Measurements from ENCODE around the gene AGBL1.

The AGBL1 gene

DNA sequence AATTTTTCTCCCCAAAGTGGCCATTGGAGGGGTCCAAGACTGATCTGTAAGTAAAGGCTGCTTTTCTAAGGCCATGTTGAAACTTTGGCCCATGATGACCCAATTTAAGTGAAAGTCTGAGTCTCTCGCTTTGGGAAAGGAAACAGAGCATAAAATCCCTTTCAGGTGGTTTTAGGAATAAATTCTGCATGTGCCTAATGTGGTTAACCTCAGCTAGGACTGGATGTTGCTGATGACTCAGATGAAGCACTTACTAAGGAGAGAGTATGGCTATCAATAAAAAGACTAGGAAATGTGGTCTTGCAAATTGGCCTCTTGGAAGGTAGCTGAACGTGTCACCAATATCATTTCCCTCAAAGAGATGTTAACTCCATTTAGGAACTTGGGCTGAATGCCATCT, 458.5 kb downstream of the AGBL1 start:
- DNase-seq = no peak

DNA sequence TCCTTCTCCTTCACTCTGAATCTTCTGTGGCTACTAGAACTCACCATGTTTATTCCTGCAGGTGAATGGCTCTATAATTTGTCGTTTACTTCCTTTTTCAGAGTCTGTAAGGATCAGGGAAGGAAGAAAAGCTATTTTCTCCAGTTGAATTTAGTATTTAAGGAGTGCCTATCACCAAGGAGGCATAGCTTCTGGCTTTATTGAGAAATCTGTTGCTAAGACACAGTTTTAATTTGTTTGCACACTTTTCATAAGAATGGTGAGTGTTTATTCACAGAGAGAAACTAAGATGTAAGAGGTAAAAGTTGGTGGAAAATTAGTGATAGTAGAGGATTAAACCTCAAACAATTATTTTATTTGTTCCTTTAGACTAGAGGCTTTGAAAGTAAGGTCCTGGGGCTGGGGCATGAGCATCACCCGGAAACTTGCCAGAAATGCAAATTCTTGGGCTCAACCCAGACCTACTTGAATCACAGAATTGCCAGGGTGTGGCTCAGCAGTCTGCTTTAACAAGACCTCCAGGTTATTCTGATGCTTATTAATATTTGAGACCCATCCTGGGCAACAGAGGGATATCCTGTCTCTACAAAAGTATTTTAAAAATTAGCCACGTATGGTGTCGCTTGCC, 461.3 kb downstream of the AGBL1 start:
- DNase-seq = no peak

DNA sequence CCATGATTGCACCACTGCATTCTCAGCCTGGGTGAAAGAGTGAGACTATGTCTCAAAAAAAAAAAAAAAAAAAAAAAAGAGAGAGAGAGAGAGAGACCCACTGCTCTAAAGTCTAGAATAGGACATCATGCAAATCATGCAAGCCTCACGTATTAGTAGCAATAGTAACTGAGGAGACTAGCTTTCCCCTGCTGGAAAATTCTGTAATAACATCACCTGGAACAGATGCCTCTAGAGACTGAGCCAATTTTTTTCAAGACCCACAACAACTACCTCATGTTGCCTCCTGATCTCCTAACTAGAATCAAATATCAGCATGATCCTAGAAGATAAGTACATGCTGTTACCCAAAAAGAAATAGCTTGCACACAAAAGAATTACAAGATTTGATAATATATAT, 461.9 kb downstream of the AGBL1 start:
- DNase-seq = no peak

DNA sequence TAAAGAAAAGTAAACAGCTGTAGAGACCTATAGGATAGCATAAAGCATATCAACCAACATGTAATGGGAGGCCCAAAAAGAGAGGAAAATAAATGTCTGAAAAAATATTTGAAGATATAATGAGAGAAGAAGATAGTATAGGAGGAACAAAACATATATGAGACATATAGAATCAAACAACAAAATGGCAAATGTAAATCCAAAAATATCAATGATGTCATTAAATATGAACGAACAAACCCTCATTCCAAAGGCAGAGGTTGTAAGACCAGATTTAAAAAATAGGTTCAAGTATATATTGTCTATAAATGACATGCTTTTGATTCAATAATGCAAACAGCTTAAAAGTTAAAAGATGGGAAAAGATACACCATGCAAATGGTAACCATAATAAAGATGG, 470.4 kb downstream of the AGBL1 start:
- DNase-seq = no peak

DNA sequence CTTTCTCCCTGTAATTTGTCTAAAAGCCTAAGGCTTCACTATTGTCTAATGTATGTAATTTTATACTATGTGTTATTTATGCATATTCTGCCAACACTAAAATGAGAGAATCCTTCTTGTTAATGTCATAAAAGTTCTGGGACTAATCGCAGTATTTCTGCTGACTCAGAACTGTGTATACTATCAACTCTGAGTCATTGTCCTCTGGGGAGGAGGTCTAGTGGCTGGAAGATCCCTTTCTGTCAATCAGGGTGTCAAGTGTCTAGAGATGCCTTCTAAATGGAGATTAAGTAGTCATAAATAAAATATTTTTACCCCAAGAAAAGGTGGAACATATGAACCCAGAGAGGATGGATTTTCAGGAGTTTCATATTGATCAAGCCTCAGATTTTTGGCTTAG, 473.4 kb downstream of the AGBL1 start:
- DNase-seq = no peak

DNA sequence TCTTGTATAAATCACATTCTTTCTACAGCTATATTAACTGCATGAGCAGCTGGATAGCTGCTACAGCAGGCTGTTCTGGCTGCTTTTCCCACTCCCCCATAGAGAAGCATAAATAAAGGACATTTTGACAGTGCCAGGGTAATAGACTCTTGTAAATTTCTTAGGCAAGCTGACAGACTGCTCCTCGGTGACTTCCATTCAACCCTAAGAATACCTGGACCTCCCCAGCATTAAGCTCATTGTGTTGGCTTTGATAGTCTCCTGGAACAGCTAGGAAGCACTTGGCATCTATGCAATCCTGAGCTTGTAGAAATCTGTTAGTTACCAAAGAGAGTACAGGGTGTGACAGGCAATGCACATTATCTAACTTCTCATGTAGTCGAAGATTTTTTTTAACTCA, 475.4 kb downstream of the AGBL1 start:
- no peak for DNase-seq

DNA sequence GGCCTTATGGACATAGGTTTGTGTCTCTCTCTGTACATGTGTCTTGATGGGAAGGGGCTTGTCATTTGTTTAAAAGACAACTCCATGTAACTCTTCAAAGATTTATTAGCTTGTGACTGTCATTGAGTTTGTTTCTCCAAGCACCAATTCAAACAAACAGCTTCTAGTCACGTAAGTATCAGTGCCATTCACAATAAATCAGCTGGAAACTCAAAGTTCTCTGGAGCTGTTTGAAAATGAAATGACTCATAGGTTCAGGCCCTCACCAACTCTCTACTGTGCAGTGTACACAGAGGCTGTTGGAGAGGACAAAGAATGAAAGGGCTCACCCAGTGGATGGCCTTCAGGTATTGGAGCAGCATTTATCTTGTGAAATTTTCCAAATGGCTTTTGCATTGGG, 476.3 kb downstream of the AGBL1 start:
- DNase-seq = no peak

DNA sequence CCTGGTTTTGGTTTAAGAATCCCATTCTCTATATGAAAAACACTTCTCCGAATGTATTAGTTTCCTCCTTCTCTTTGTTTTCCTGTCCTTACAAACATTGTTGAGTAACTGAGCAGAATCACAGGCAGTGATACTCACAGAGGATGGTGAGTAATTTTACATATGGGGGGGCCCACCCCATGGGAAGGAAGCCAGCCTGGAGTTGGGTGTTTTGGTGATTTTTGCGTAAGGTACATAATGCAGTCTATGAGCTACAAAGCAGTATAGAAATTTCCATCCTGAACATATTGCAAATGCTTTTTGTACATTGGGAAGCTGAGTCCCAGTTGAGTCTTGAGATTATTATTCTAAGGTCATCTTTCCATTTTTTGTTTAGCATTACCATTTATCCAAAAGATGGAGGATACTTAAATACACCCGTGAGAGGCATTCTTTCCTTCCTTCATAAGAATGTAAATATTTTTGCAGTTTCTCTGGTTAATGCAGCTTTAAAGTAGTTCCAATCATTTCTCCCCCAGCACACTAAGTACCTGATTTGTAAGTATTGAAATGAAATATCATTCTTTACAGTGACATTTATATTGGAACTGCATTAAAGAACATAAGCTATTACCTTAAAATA, 476.8 kb downstream of the AGBL1 start:
- no peak for DNase-seq

DNA sequence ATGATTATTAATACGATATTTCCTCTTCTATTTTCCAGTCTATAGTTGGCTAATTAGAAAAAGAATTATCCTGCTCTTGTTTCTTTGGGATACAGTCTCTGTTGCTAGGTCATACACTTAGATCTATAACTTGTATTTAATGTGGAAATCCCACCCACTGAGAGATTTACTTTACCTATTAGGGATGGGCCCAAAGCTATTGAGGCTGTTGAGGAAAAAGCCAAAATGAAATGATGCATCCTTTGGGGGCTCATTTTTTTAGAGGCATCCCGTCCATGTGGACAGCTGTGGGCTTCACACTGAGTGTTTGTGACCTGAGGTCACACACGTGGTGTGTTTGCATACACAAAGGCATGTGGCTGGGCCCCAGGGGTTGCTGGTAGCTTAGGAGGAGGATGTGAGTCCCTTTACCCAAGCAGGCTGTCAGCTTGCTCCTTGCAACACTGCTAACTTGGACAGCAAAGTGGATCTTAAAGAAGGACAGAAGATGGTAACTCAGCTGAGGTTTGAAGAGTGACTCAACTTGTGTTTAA, 477.4 kb downstream of the AGBL1 start:
- DNase-seq = no peak

DNA sequence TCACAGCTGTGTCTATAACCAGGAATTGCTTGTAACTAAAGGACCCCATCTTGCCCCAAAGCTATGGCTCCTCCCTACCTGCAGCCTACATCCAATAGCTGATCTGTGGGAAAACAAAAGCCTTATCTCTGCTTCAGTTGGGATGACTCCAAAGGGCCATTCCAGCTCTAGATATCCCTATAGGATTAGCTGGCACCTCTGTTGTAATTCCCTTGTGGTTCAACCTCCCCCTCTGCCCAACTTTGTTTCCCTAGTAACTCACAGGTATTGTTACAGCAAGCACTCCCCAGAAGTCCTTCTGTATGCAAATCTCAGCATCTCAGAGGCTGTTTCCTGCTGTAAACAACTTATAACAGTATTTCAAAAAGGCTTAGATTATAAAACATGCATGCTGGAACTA, 478.6 kb downstream of the AGBL1 start:
- no peak for DNase-seq

DNA sequence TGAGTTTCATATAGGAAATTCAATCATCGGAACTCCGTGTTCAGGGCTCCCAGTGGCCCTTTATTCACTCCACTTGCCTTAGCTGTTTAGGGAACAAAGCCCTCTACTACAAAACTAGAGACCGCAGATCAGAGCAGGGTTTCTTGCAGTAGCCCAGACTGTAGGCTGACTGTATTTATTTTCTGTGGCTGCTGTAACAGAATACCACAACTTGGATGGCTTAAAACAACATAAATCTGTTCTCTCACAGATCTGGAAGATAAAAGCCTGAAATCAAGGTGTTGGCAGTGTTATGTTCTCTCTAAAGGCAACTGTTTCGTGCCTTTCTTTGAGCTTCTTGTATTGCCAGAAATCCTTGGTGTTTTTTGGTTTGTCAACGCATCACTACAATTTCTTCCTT, 479.0 kb downstream of the AGBL1 start:
- DNase-seq = no peak

DNA sequence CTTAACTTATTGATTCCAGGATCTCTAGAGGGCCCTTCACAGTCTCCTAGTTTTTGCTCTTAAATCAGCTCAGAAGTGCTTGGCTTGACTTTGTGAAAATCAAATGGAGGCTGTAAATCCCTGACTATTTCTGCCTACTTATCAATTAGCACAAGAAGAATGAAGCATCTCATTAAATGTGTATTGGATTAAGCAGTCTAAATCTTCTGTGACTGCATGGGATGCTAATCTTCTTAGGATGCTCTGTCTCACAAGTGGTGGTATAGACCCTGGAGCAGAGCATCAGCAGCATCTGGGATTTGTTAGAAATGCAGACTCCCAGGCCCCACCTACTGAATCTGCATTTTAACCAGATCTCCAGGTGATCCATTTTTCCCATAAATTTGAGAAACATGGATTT, 488.7 kb downstream of the AGBL1 start:
- no peak for DNase-seq

DNA sequence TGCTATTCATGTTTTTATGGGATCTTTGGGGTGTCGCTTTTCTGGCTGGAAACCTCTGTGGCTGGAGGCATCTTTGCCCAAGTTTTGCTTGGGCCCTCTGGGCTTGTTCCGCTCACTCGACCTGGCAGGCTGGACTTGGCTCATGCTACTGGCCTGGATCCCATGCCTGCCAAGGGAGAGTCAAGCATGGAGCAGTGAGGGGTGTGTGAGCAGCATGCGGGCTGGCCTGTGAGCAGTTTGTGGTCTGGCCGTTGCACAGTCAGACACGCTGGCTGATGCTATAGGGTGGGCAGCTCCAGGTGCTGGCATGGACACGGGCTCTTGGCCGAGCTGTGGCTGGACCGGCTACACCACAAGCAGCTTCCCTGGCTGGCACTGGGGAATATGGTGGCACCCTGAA, 491.1 kb downstream of the AGBL1 start:
- DNase-seq = no peak

DNA sequence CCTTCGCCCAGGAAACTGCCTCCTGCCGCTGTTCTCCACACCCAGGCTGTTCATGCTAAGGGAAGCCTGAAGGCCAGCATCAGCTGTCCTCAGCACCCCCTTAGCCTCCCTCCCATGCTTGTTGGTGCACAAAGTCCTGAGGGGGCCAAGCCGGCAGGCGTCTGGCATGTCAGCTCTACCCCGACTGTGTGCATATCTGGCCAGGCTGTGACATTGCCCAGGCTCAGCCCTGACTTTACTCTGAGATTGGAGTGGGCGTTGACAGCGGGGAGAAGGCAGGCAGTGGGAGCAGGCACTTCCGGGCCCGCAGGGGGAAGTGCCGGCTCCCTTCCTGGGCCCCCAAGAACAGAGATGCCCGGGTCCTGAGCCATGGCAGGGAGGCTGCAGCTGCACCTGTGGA, 492.2 kb downstream of the AGBL1 start:
- DNase-seq = no peak

DNA sequence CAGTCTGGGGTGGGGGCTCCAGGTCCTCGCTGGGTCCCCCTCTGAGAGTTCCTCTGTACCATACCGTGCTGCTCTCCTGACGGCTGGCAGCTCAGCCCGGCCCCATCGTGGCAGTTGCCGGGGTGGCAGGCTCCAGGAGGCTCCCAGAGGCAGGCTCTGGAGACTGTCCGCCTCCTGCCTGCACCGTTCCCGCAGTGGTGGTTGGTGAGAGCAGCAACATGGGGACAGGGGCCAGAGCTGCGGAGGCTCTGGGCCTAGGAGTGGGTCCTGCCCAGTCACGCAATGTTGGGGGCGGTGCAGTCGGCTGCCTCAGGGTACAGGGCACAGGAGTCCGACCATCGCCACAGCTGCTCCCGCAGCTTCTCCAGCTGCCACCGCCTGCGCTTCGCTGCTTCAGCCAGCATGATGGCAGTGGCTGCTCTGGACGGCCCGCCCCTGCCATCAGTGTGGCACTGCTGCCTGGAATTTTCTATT, 492.7 kb downstream of the AGBL1 start:
- DNase-seq = no peak

DNA sequence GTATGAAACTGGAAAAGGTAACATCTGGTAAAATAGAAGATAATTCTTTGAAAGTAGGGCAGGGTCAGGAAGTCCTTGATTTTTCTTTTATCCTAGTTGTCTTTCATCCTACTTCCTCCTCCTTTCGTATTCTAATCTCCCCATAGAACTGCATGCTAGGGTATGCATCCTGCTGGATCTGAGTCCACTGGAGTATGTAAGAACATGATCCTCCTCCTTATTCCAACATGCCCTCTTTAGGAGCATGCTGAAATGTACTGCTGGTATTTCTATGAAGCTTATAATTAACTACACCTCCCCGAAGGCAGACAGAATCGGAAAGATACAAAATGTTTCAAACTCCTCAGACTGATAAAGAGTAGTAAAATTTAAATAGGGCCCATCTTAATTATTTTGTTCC, 493.8 kb downstream of the AGBL1 start:
- DNase-seq = no peak

DNA sequence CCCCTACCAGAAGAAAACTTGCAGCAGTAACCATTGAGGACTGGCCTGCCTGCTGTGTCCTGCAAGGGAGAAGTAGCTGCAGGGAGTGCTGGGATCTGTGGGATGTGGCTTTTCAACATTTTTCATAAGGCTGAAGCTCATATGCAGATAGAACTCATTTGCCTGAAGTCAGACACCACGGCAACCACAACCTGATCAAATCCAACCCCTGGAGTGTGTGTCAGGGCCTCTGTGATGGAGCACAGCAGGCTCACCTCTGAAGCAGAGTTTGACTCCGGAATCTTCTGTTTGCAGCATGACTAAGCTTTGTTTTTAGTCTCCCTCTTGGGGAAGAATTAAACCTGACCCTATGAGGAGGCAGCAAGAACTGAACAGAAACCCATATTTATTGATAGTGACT, 508.7 kb downstream of the AGBL1 start:
- DNase-seq = no peak

DNA sequence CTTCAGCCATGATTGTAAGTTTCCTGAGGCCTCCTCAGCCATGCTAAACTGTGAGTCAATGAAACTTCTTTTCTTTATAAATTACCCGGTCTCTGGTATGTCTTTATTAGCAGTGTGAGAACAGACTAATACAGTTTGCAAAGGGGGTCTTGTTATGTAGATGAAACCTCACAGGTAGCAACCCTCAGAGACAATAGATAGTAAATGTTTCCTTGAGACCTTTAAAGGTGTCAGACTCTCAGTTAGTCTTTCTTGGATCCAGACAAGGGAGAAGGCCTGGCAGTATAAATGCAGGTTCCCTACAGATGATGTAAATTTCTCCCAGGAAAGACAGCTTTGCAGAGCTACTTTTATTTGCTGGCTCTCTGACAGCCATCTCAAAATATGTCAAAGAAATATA, 510.8 kb downstream of the AGBL1 start:
- DNase-seq = no peak

DNA sequence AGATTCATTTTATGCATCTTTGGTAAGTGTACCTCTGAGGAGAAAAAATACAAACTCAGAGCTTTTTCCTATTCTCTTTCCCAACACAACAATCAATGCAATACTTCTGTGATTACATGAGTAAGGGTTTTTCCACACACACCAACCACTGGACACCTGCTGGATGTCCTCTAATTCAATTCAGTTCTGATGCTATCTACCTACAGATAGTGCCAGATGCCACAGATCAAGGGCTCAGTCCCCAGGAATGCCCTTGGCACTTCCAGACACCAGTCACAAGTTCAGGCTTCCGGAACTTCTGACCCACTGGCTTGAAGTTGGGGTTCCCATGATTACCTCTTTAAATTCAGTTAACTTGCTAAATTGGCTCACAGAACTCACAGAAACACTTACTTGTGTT, 511.5 kb downstream of the AGBL1 start:
- no peak for DNase-seq

DNA sequence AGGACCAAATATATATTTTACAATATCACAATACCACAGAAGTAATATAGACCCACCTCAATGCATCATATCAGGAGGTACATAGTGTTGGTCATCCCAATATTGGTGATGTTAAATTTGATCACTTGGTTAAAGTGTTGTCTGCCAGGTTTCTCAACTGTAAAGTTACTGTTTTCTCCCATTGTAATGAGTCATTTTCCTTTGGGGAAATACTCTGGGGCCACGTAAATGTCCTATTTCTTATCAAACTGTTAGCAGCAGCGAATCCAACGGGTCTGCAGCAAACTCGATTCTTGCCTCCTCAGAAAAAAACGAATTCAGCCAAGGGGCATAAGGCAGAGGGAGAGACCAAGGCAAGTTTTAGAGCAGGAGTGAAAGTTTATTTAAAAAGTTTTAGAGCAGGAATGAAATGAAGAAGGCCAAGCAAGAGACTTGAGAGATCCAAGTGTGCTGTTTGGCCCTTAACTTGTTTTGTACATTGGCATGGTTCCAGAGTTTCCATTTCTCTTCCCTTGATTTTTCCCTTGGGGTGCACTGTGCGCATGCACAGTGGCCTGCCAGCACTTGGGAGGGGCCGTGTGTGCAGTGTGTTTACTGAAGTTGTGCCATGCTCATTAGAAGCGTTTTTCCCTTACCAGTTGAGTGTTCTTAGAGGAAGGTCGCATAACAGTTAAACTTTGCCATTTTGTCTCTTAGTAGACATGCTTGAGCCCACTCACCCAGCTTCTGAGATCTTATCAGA, 512.5 kb downstream of the AGBL1 start:
- no peak for DNase-seq

DNA sequence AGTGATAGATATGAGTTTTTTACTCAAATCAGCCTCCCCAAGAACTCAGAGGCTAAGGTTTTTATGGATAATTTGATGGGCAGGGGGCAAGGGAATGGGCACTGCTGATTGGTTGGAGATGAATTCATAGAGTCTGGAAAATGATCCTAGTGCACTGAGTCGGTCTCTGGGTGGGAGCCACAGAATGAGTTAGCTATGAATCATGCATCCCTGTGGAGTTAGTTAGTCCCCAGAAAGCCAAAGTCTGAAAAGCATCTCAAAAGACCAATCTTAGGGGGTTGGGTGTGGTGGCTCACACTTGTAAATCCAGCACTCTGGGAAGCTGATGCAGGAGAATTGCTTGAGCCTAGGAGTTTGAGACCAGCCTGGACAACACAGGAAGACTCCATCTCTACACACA, 516.1 kb downstream of the AGBL1 start:
- no peak for DNase-seq

DNA sequence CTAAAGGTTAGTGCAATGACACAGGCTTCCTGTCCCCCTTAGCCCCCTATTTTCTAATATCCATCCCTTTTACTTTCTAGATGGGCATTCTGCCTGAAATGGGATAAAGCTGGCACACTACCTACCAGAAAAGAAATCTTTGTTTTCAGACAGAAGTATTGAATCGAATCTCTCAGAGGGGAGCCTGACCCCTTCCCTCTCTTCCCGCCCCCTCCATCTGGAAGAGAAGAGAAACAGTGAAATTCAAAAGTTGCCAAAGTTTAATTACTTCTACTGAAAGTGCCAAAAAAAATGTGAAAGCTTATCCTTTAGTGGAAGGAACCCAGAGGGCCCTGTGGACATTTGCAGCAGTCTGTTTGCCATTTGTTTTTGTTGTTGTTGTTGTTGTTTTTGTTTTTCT, 523.8 kb downstream of the AGBL1 start:
- no peak for DNase-seq

DNA sequence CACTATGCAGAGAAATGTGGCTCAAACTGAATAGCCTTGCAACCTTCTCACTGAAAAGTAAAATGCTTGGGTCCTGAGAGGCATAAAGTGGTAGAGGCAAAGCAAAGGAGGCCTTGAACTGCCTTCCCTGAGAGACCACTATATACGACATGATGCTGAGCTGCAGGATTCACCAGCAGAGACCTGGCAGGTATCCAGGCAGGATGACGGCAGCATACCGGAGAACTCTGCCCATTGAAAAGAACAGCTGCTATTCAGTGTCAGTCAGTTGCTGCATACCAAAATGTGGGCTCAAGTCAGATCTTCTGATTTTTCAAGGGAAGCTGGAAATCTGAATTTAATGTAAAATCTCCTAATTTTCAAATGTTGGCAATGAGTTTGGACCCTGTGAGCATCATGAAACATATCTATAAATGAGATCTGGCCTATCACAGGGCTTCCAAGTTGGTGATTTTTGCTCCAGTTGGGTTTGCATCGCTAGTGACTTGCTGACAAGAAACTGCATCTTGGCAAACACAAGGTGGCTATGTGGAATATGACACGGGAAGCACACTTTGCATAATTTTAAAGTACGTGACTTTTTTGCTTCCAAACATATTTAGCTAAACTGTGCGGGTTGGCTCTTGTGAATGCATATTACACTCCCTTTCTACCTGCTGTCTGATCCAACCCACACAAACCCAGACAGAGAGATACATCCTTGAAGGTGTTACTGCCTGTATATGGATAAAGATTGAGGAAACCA, 529.0 kb downstream of the AGBL1 start:
- DNase-seq = no peak

DNA sequence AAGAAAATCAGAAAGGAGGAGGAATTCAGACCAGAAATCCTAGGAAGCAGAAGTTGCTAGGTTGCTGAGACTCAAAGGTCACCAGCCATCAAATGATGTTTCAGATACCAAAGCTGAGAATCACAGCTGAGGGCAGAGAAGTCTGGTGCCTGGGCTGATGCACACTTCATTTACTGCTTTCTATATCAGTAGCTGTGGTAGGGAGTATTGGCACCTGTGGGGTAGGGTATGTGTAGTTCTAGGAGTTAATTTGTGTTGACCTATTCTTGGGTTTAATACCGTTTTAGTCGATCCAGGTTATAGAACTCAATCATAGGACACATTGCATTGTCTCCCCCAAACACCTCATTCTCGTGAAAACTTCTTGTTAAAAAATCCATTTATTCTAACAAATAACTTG, 529.6 kb downstream of the AGBL1 start:
- no peak for DNase-seq

All from stimulated activated naive CD4-positive, alpha-beta T cell (primary cell).